Measurements from ENCODE around the gene NFKBIZ. TPM values are rescaled to one million over a fixed set of nuclear protein-coding genes. Genes with fewer than 3 reads are reported as not detected.

NFKBIZ gene
- total RNA-seq, 1 donor from 2014 or later, result 14.7 TPM

GRCh38 chr3:101851072-101851770 lies 1.9 kb downstream of the NFKBIZ start:
- Mint-ChIP-seq H3K4me1 (peaks cover 9% of the 10 kb centered on the region), H3K27me3 (ENCODE audit: insufficient read depth, low read depth) (peaks cover 3% of the 10 kb centered on the region), H3K4me3 (peak overlapping the region; percentile 90), H3K27ac (no peak overlapping the region), H3K9me3 (no peaks in the 10 kb centered on the region), H3K36me3 (peaks cover 26% of the 10 kb centered on the region)
- peak overlapping the region; percentile 94 for H3K4me3 ChIP-seq
- H3K79me2 ChIP-seq (ENCODE audit: low read depth), result peaks cover 34% of the 10 kb centered on the region
- no peak overlapping the region for H2AFZ ChIP-seq (replicated peaks)
- peaks cover 15% of the 10 kb centered on the region for H3K36me3 ChIP-seq
- peaks cover 15% of the 10 kb centered on the region for H3K4me1 ChIP-seq
- H3K27ac ChIP-seq, result no peak overlapping the region
- TF ChIP-seq CTCF (IDR thresholded peaks at IDR 0.05) (no peak), EZH2 (IDR thresholded peaks at IDR 0.05) (no peak), EZH2phosphoT487 (IDR thresholded peaks at IDR 0.05) (no peak)
- peaks cover 24% of the 10 kb centered on the region for H4K20me1 ChIP-seq (ENCODE audit: low read depth)
- peaks cover 9% of the 10 kb centered on the region for H3F3A ChIP-seq (ENCODE audit: low read depth)
- DNase-seq (ENCODE audit: low spot score), result no peak
- no peaks in the 10 kb centered on the region for H3K27me3 ChIP-seq
- no peaks in the 10 kb centered on the region for H3K9me3 ChIP-seq (ENCODE audit: low read depth)
- H3K9ac ChIP-seq, result no peak overlapping the region
- peak overlapping the region; percentile 84 for H3K4me2 ChIP-seq

DNA sequence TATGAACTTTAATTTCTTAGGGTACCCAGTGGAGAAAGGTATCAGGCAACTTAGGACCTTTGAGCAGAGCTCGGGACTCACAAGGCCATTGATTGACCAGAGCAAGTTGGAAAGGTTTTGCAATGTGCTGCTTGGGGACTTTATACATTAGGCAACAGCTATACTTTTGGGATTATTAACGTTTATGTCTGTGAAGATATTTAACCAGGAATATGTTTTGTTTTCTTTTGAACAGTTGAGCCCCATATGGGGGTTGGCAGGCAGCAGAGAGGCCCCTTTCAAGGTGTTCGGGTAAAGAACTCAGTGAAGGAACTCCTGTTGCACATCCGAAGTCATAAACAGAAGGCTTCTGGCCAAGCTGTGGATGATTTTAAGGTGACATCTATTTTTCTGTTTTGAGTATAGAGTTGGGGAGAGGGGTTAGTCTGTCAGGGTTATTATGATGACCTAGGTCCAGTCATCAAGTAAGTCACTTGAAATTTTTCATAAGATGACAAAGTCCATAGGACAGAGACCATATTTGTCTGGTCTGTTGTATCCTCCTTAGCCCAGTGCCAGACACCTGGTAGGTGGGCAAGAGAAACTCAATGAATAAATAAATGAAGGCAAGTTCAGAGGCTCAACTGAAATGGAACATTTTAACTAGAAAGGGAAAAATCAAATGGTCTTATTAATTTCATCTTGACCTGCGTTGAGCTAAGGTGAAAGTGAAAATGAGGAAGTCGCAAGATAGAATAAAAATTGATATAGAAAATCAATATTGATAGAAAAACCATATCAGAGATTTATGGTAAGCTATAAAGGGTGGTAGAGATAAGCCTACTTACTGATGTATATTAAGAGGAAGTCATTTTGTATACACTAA lies 2.8 kb downstream of the NFKBIZ start:
- no peak overlapping the region for H3K27ac Mint-ChIP-seq
- H3K27me3 Mint-ChIP-seq (ENCODE audit: insufficient read depth, low read depth), result peaks cover 3% of the 10 kb centered on the region
- H3K9me3 ChIP-seq (ENCODE audit: low read depth), result no peaks in the 10 kb centered on the region
- H3K4me1 Mint-ChIP-seq, result peaks cover 9% of the 10 kb centered on the region
- H3K9me3 Mint-ChIP-seq, result no peaks in the 10 kb centered on the region
- H4K20me1 ChIP-seq (ENCODE audit: low read depth), result peaks cover 24% of the 10 kb centered on the region
- no peak overlapping the region for H3K4me3 Mint-ChIP-seq
- peaks cover 9% of the 10 kb centered on the region for H3F3A ChIP-seq (ENCODE audit: low read depth)
- H3K4me1 ChIP-seq, result peaks cover 15% of the 10 kb centered on the region
- H3K27ac ChIP-seq, result no peak overlapping the region
- TF ChIP-seq CTCF (IDR thresholded peaks at IDR 0.05), result no peak
- no peak for TF ChIP-seq EZH2 (IDR thresholded peaks at IDR 0.05)
- TF ChIP-seq EZH2phosphoT487 (IDR thresholded peaks at IDR 0.05), result no peak
- no peak overlapping the region for H2AFZ ChIP-seq (replicated peaks)
- H3K36me3 ChIP-seq, result peaks cover 23% of the 10 kb centered on the region
- peak overlapping the region; percentile 94 for H3K4me3 ChIP-seq
- no peak overlapping the region for H3K9ac ChIP-seq
- peaks cover 26% of the 10 kb centered on the region for H3K36me3 Mint-ChIP-seq
- H3K4me2 ChIP-seq, result peak overlapping the region; percentile 84
- H3K79me2 ChIP-seq (ENCODE audit: low read depth), result peaks cover 34% of the 10 kb centered on the region
- DNase-seq (ENCODE audit: low spot score), result no peak
- no peaks in the 10 kb centered on the region for H3K27me3 ChIP-seq

DNA sequence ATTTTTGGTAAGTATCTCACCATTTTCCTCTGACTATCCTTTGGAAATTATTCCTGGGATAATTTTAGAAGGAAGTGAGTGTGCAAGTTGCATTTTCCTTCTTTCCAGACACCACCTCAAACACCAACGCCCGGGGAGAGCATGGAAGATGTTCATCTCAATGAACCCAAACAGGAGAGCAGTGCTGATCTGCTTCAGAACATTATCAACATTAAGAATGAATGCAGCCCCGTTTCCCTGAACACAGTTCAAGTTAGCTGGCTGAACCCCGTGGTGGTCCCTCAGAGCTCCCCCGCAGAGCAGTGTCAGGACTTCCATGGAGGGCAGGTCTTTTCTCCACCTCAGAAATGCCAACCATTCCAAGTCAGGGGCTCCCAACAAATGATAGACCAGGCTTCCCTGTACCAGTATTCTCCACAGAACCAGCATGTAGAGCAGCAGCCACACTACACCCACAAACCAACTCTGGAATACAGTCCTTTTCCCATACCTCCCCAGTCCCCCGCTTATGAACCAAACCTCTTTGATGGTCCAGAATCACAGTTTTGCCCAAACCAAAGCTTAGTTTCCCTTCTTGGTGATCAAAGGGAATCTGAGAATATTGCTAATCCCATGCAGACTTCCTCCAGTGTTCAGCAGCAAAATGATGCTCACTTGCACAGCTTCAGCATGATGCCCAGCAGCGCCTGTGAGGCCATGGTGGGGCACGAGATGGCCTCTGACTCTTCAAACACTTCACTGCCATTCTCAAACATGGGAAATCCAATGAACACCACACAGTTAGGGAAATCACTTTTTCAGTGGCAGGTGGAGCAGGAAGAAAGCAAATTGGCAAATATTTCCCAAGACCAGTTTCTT lies 3.9 kb downstream of the NFKBIZ start:
- no peak overlapping the region for H3K9ac ChIP-seq
- H3K4me1 ChIP-seq, result peaks cover 15% of the 10 kb centered on the region
- H3K36me3 ChIP-seq, result peaks cover 26% of the 10 kb centered on the region
- TF ChIP-seq EZH2 (IDR thresholded peaks at IDR 0.05), result no peak
- TF ChIP-seq CTCF (IDR thresholded peaks at IDR 0.05), result no peak
- TF ChIP-seq EZH2phosphoT487 (IDR thresholded peaks at IDR 0.05), result no peak
- H3K4me1 Mint-ChIP-seq, result peaks cover 9% of the 10 kb centered on the region
- H3K9me3 ChIP-seq (ENCODE audit: low read depth), result no peaks in the 10 kb centered on the region
- H2AFZ ChIP-seq (replicated peaks), result no peak overlapping the region
- no peaks in the 10 kb centered on the region for H3K9me3 Mint-ChIP-seq
- H3K79me2 ChIP-seq (ENCODE audit: low read depth), result peaks cover 34% of the 10 kb centered on the region
- peaks cover 2% of the 10 kb centered on the region for H3K27me3 Mint-ChIP-seq (ENCODE audit: insufficient read depth, low read depth)
- no peak overlapping the region for H3K27ac Mint-ChIP-seq
- H4K20me1 ChIP-seq (ENCODE audit: low read depth), result peaks cover 24% of the 10 kb centered on the region
- no peak overlapping the region for H3K4me3 Mint-ChIP-seq
- no peaks in the 10 kb centered on the region for H3K27me3 ChIP-seq
- H3K36me3 Mint-ChIP-seq, result peaks cover 31% of the 10 kb centered on the region
- H3K27ac ChIP-seq, result no peak overlapping the region
- peaks cover 8% of the 10 kb centered on the region for H3F3A ChIP-seq (ENCODE audit: low read depth)
- no peak overlapping the region for H3K4me2 ChIP-seq
- no peak overlapping the region for H3K4me3 ChIP-seq
- DNase-seq (ENCODE audit: low spot score), result no peak
